GM12875 (cell line): ENCODE data around the gene C5orf58.

Experiments
- H3K4me3 ChIP-seq: one replicate; pipeline ENCODE4 v1.5.1; 2011; ENCODE audit warnings: low read depth, low read length, control low read depth
- CTCF ChIP-seq: IDR thresholded peaks from 2 replicates; pipeline ENCODE4 v1.5.1; 2011; ENCODE audit warnings: low read depth, mild to moderate bottlenecking, control low read depth, inconsistent platforms, low read length, moderate library complexity, borderline replicate concordance; ENCODE audit not compliant: insufficient read depth

C5orf58 gene

GRCh38 chr5:170221327-170221741, 11.5 kb upstream of the C5orf58 start:
- no peak for TF ChIP-seq CTCF
- H3K4me3 ChIP-seq, result no peak overlapping the region

- no peak for TF ChIP-seq CTCF
- no peak overlapping the region for H3K4me3 ChIP-seq
These were observed 9.4 kb upstream of the C5orf58 start for GRCh38 chr5:170223360-170223759.

DNA sequence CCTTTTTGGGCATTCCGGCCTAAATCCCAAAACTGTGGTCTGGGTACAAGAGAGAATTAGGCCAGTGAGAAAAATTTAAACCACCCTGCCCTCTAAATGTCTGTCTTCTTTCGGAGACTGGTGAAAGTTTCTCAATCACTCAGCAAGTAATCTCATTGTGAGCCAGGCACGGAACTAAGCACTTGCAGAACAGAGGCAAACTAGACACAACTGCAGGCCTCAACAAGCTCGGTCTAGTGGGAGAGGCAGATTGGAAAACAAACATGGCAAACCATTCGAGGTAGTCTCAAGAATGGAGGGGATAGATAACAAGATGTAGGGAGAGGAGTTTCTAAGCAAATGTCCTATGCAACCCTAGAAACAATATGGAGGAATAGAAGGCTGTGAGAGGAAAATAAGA, 8.9 kb upstream of the C5orf58 start:
- TF ChIP-seq CTCF, result no peak
- no peak overlapping the region for H3K4me3 ChIP-seq

DNA sequence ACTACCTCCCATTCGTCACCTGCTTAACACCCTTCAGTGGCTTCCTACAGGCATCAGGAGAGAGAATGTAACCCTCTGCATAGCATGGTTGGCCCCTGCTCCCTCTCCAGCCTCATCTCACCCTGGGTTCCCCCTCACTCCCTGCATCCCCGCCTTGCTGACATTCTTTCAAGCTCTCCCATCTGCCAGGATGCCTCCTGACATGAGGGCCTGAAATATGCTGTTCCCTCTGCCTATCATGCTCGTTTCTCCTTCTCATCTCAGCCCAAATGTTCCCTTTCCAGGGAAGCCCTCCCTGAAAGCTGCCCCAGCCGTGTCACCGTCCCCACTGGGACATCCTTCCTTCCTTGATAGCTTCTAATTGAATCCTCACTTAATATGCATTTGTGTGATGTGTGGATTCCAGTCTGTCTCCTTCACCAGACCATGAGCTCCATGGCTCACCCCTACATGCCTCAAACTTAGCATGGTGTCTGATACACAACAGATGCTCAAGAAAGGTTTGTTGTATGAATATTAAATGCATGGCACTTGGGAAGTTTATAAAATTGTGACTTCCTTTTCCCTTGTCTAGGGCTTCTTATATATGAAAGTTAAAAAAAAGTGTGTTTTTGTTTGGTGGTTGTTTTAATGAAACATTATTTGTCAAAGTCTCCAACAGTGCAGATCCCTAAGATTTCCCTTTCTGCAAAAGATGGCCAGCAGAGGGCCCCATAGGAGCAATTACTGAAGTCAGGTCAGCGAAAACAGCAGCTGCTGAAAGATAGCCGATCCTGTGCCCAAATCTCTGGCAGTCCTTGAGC, 7.3 kb upstream of the C5orf58 start:
- no peak overlapping the region for H3K4me3 ChIP-seq
- peak; percentile 61; the same call in 1 of the 2 replicates for TF ChIP-seq CTCF

DNA sequence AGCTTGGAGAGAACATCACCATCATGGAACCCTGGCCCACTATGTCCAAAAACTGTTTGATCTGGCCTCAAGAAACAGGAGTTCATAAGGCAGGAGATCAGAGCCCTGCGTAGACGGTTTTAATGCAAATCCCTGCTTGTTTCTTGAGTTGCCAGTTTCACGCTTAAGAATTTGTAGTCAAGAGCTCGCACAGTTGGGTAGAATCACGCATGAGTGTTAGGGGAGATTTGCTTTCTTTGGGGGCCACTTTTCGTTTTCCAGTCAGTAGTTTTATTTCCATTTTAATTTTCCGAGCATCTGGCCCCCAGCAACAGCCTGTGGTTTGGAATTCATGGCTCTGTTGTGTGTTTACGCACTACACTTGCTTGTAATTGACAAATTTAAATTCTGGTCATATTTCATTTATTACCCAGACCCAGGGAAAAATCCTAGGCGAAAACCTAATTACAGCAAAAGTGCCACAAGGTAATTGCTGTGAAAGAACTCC, 6.6 kb upstream of the C5orf58 start:
- no peak overlapping the region for H3K4me3 ChIP-seq

GRCh38 chr5:170226661-170227060, 6.1 kb upstream of the C5orf58 start:
- H3K4me3 ChIP-seq, result no peak overlapping the region
- TF ChIP-seq CTCF, result no peak

More for the DNA sequence above, 6.6 kb upstream of the C5orf58 start:
- TF ChIP-seq CTCF, result no peak
